DND-41 (cell line): ENCODE results near the gene ERBB4.

Experiments used
- EZH2 ChIP-seq: IDR thresholded peaks from 3 replicates; pipeline ENCODE4 v1.6.1; 2012; ENCODE audit warnings: borderline replicate concordance, low read depth, mild to moderate bottlenecking, moderate library complexity, low read length, inconsistent platforms; ENCODE audit not compliant: severe bottlenecking
- TF ChIP-seq, protein P1 (sequence below): IDR thresholded peaks from 2 replicates; pipeline ENCODE4 v1.5.1; 2012; ENCODE audit warnings: borderline replicate concordance, low read length, moderate library complexity, mild to moderate bottlenecking; ENCODE audit not compliant: poor library complexity, severe bottlenecking; ENCODE audit errors: extremely low read depth

DNA sequence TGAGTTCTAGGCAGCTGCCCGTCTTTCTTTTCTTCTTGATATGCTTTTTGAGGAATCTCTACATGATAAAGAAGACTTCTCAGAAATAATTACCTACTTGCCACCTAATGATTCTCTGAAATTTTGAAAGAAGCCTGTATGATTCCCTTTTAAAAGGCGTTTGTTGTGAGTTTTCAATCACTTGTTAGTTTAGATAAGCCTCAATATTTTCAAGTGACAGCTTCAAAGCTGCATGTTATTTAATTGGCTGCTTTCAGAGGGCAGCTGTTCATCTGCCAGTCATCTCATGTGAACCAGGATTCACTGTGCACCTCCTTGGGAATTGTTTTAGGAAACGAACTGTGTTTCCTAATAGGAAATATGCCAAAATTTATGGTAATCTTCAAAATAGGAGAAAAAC lies 1044.1 kb downstream of the ERBB4 start:
- TF ChIP-seq, protein P1, sequence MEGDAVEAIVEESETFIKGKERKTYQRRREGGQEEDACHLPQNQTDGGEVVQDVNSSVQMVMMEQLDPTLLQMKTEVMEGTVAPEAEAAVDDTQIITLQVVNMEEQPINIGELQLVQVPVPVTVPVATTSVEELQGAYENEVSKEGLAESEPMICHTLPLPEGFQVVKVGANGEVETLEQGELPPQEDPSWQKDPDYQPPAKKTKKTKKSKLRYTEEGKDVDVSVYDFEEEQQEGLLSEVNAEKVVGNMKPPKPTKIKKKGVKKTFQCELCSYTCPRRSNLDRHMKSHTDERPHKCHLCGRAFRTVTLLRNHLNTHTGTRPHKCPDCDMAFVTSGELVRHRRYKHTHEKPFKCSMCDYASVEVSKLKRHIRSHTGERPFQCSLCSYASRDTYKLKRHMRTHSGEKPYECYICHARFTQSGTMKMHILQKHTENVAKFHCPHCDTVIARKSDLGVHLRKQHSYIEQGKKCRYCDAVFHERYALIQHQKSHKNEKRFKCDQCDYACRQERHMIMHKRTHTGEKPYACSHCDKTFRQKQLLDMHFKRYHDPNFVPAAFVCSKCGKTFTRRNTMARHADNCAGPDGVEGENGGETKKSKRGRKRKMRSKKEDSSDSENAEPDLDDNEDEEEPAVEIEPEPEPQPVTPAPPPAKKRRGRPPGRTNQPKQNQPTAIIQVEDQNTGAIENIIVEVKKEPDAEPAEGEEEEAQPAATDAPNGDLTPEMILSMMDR: no peak
- TF ChIP-seq EZH2: no peak
